Liver (tissue), 9 donors: ENCODE results near the gene WDR7. TPM values are rescaled to one million over a fixed set of nuclear protein-coding genes. Genes with fewer than 3 reads are reported as not detected.

Source experiments
- DNase-seq: peaks from one replicate; pipeline ENCODE4 v3.0.0-alpha.2; 2017; ENCODE audit warnings: low spot score
- H3K27ac ChIP-seq, 2 donors: one replicate each; pipeline ENCODE4 v1.7.0; 2013; ENCODE audit warnings: inconsistent platforms in 2 of 2, low read length in 2 of 2, control low read depth in 1 of 2, low read depth in 1 of 2, mild to moderate bottlenecking in 1 of 2
- H3K27me3 ChIP-seq, 4 donors: one replicate each; pipeline versions ENCODE4 v1.6.1 to v1.7.0; 2013; ENCODE audit warnings: low read length in 3 of 4, inconsistent platforms in 1 of 4, mild to moderate bottlenecking in 1 of 4, moderate library complexity in 1 of 4; ENCODE audit not compliant: control insufficient read depth in 4 of 4, insufficient read depth in 4 of 4
- H3K36me3 ChIP-seq, 4 donors: one replicate each; pipeline versions ENCODE4 v1.6.1 to v1.7.0; 2013; ENCODE audit warnings: low read length in 3 of 4, mild to moderate bottlenecking in 3 of 4, low read depth in 1 of 4, moderate library complexity in 1 of 4; ENCODE audit not compliant: control insufficient read depth in 4 of 4, insufficient read depth in 3 of 4
- H3K4me1 ChIP-seq, 4 donors: one replicate each; pipeline versions ENCODE4 v1.6.1 to v1.7.0; 2013; ENCODE audit warnings: low read length in 3 of 4, mild to moderate bottlenecking in 3 of 4, moderate library complexity in 1 of 4; ENCODE audit not compliant: control insufficient read depth in 4 of 4, insufficient read depth in 4 of 4
- H3K4me3 ChIP-seq, 3 donors: one replicate each; pipeline versions ENCODE4 v1.6.1 to v1.7.0; 2013; ENCODE audit warnings: low read length in 3 of 3, control low read depth in 1 of 3, low read depth in 1 of 3, mild to moderate bottlenecking in 1 of 3
- H3K9ac ChIP-seq, 2 donors: one replicate each; pipeline ENCODE4 v1.7.0; 2013; ENCODE audit warnings: low read length in 2 of 2, mild to moderate bottlenecking in 2 of 2, moderate library complexity in 2 of 2, control low read depth in 1 of 2, low read depth in 1 of 2
- H3K9me3 ChIP-seq, 4 donors: one replicate each; pipeline versions ENCODE4 v1.6.1 to v1.7.0; 2013; ENCODE audit warnings: low read length in 3 of 4; ENCODE audit not compliant: control insufficient read depth in 4 of 4
- ATF3 ChIP-seq: IDR thresholded peaks from 2 replicates; pipeline ENCODE4 v1.6.1; 2016; ENCODE audit warnings: antibody characterized with exemption
- CTCF ChIP-seq: fragments of 150-350 bp; IDR thresholded peaks from 2 replicates; pipeline ENCODE4 v1.5.1; 2017; ENCODE audit warnings: improper control_type of control experiment, low read depth, low read length; ENCODE audit not compliant: missing input control
- FOXA2 ChIP-seq: IDR thresholded peaks from 2 replicates; pipeline ENCODE4 v1.6.1; 2016; ENCODE audit warnings: antibody characterized with exemption
- GABPA ChIP-seq, 2 donors: IDR thresholded peaks in 1 of 2; conservative IDR thresholded peaks in 1 of 2; 2 replicates each; pipeline ENCODE4 v1.6.1; 2016; ENCODE audit warnings: antibody characterized with exemption in 2 of 2, mild to moderate bottlenecking in 1 of 2, moderate library complexity in 1 of 2
- HNF4A ChIP-seq, 2 donors: conservative IDR thresholded peaks; 2 replicates each; pipeline ENCODE4 v1.6.1; 2016; ENCODE audit warnings: antibody characterized with exemption in 2 of 2, mild to moderate bottlenecking in 2 of 2
- HNF4G ChIP-seq: IDR thresholded peaks from 2 replicates; pipeline ENCODE4 v1.6.1; 2016; ENCODE audit warnings: antibody characterized with exemption
- NR2F2 ChIP-seq: IDR thresholded peaks from 2 replicates; pipeline ENCODE4 v1.6.1; 2016; ENCODE audit warnings: antibody characterized with exemption
- RAD21 ChIP-seq, 2 donors: IDR thresholded peaks; 2 replicates each; pipeline ENCODE4 v1.6.1; 2016; ENCODE audit warnings: antibody characterized with exemption in 2 of 2, mild to moderate bottlenecking in 2 of 2
- REST ChIP-seq: IDR thresholded peaks from 2 replicates; pipeline ENCODE4 v1.6.1; 2016; ENCODE audit warnings: antibody characterized with exemption, mild to moderate bottlenecking
- RXRA ChIP-seq, 2 donors: IDR thresholded peaks; 2 replicates each; pipeline ENCODE4 v1.6.1; 2017 to 2018; ENCODE audit warnings: antibody characterized with exemption in 2 of 2, mild to moderate bottlenecking in 1 of 2
- SP1 ChIP-seq: IDR thresholded peaks from 2 replicates; pipeline ENCODE4 v1.6.1; 2018; ENCODE audit warnings: antibody characterized with exemption, mild to moderate bottlenecking
- TAF1 ChIP-seq: conservative IDR thresholded peaks from 2 replicates; pipeline ENCODE4 v1.6.1; 2016; ENCODE audit warnings: antibody characterized with exemption, mild to moderate bottlenecking
- YY1 ChIP-seq: IDR thresholded peaks from 2 replicates; pipeline ENCODE4 v1.6.1; 2016; ENCODE audit warnings: antibody characterized with exemption, mild to moderate bottlenecking
- ZBTB33 ChIP-seq: IDR thresholded peaks from 2 replicates; pipeline ENCODE4 v1.6.1; 2016; ENCODE audit warnings: antibody characterized with exemption
- WGBS: extraction: QIAGEN DNeasy Blood & Tissue Kit; methylation state at CpG from one replicate; pipeline ENCODE4 v1.1.7; 2013; 5-methylcytosine and 5-hydroxymethylcytosine counted together
- polyA plus RNA-seq, 2 donors: library from polyadenylated mRNA; stranded (reverse) in 1 of 2; unstranded in 1 of 2; fragments of 200-250 nt in 1 of 2; fragments of >200 nt in 1 of 2; fragmentation: Nextera tagmentation in 1 of 2; extraction: Ambion mirVana in 1 of 2; gene quantifications; one replicate each; pipeline versions ENCODE4 v1.2.1 to v1.2.3, GENCODE V29; 2013 to 2015
- total RNA-seq, 2 donors: library from RNA; depleted of rRNA; stranded (reverse); fragments of >200 nt; gene quantifications; one replicate each; pipeline ENCODE4 v1.2.3, GENCODE V29; 2014
- donor health status: healthy.
- donor health status: healthy.
- donor health status: healthy.
- donor health status: healthy.
- donor health status: healthy.

Gene WDR7
- total and polyA plus RNA-seq, 4 donors, result 4.5 to 26.6 (median 13.2) TPM

- no peak for DNase-seq
- no peaks in the 10 kb centered on the region for H3K27me3 ChIP-seq
These were observed 427.5 kb downstream of the WDR7 start for GRCh38 chr18:57078614-57079013.

More at GRCh38 chr18:57078614-57079013, 427.5 kb downstream of the WDR7 start:
- peaks cover 0 to 3% (median 0%) of the 10 kb centered on the region in 4 donors for H3K9me3 ChIP-seq
- H3K36me3 ChIP-seq, result no peaks in the 10 kb centered on the region
- WGBS, result 89% methylated on average over 9 of the region's 9 CpGs
- H3K4me1 ChIP-seq, result no peaks in the 10 kb centered on the region
- H3K27ac ChIP-seq, result no peak overlapping the region
- TF ChIP-seq REST (no peak), YY1 (no peak), NR2F2 (no peak), ATF3 (no peak), SP1 (no peak), HNF4A (conservative IDR thresholded peaks at IDR 0.05) (no peak), RXRA (IDR thresholded peaks at IDR 0.05) (no peak), HNF4G (no peak), GABPA (IDR thresholded peaks at IDR 0.05 in 1 of 2, conservative IDR thresholded peaks at IDR 0.05 in 1 of 2) (no peak), TAF1 (no peak), FOXA2 (no peak), CTCF (no peak), ZBTB33 (no peak), RAD21 (IDR thresholded peaks at IDR 0.05) (no peak)
- no peak overlapping the region for H3K9ac ChIP-seq
- H3K4me3 ChIP-seq, result no peak overlapping the region
